Activated CD4-positive, alpha-beta T cell treated with anti-CD3 and anti-CD28 coated beads for 36 hours (primary cell): Measurements from ENCODE around the gene SERPINA1. TPM values are rescaled to one million over a fixed set of nuclear protein-coding genes. Genes with fewer than 3 reads are reported as not detected.

Source experiments
- ATAC-seq: fragments of 200-7000 bp; cut with Tn5 transposase; one replicate; pipeline ENCODE4 v1.10.0; 2021; ENCODE audit warnings: mild to moderate bottlenecking, moderate library complexity
- CTCF ChIA-PET: fragments of 350-600 bp; sonication (Branson Sonifier 250); formaldehyde crosslinking; loops from one replicate; lab custom pipeline; 2021; ENCODE audit warnings: antibody characterized with exemption; lab: Charles Lee
- POLR2A ChIA-PET: fragments of 350-600 bp; sonication (Branson Sonifier 250); formaldehyde crosslinking; loops from one replicate; lab custom pipeline; 2021; ENCODE audit warnings: antibody characterized with exemption, inconsistent platforms; lab: Charles Lee
- DNase-seq: peaks from one replicate; pipeline ENCODE4 v3.0.0-alpha.2; 2020
- H3K27ac Mint-ChIP-seq: one replicate; pipeline ENCODE4 v1.8.0; 2021; ENCODE audit warnings: mixed read lengths
- H3K27me3 Mint-ChIP-seq: one replicate; pipeline ENCODE4 v1.8.0; 2021; ENCODE audit warnings: mixed read lengths
- H3K36me3 Mint-ChIP-seq: one replicate; pipeline ENCODE4 v1.8.0; 2021; ENCODE audit warnings: low read depth, mixed read lengths
- H3K4me1 Mint-ChIP-seq: one replicate; pipeline ENCODE4 v1.8.0; 2021; ENCODE audit warnings: mixed read lengths
- H3K4me3 Mint-ChIP-seq: one replicate; pipeline ENCODE4 v1.8.0; 2021; ENCODE audit warnings: mild to moderate bottlenecking, moderate library complexity, mixed read lengths
- H3K9me3 Mint-ChIP-seq: one replicate; pipeline ENCODE4 v1.8.0; 2021; ENCODE audit warnings: low read depth, mixed read lengths
- intact Hi-C, 2 experiments: fragments of 100-400 bp; cut with DNase I in 1 of 2; cut with micrococcal nuclease in 1 of 2; formaldehyde crosslinking; loops; one replicate each; pipeline versions ENCODE4 v1.14.2 to v1.15.1; 2022 to 2024; cut with DNase I, micrococcal nuclease
- total RNA-seq, 2 experiments: library from RNA; stranded (reverse); gene quantifications; one replicate each; pipeline ENCODE4 v1.2.3, GENCODE V29; 2021

SERPINA1 gene
- total RNA-seq, 2 experiments from 2014 or later, result 102 to 140 TPM

DNA sequence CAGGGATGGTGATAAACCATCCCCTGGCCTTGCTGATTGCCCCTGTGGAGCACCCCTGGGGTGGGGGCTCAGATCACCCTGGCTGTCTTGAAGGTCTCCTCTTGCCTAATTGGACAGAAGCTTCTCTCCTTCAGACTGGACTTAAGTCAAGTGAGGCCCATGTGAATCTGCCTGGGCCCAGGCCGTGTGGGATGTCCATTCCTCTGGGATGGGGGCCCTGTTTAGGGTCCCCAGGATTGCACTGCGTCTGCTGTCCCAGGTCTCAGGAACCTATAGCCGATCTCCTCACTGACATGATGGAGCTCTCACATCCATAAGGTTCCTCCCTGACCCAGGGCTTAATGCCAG is 20.2 kb downstream of the SERPINA1 start:
- H3K27ac Mint-ChIP-seq, result no peak overlapping the region
- H3K36me3 Mint-ChIP-seq, result no peaks in the 10 kb centered on the region
- no peak for ATAC-seq
- ChIA-PET CTCF (interaction anchor here (0.6 to 1.0 kb wide), 2 partner anchors 17 to 55 kb away, joined by 3 read pairs; no protein-coding TSS in a partner anchor), POLR2A (no interaction called here)
- H3K9me3 Mint-ChIP-seq, result no peaks in the 10 kb centered on the region
- intact Hi-C loops, result no loop called here
- DNase-seq, result no peak
- H3K4me3 Mint-ChIP-seq, result no peak overlapping the region
- H3K4me1 Mint-ChIP-seq, result no peaks in the 10 kb centered on the region
- H3K27me3 Mint-ChIP-seq, result peaks cover 2% of the 10 kb centered on the region

DNA sequence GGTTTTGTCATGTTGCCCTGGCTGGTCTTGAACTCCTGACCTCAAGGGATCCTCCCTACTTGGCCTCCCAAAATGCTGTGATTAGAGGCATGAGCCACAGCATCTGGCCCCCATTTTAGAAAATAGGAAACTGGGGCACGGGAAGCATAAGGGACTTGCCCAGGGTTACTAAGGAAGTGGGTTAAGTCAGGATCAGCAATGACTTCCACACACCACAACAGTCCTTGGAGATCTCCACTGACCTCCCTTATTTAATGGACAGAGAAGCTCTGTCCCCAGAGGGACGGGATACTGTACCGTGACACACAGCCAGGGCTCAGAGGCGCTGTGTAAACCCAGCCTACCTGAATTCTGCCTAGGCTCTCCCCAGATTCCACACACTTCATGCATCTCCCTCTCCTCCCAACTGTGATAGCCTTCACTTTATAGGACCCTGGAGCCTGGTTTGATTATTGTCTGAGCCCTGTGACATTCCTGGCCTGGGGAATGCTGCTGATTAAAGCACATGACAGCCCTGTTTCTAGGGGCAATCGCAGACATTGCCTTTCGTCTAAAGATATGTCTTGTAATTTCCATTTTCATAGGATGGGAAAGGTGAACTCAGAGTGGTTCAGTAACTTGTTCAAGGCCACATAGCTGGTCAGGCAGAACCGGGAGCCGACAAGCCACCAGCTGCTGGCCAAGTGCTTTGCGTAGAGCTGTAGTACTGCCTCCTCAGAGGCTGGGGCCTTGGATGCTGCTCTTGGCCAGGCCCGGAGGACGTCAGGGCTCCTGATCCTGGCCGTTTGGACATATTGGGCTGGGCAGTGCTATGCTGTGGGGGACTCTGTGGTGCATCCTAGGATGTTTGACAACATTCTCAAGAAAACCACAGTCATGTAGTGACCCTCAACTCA is 20.8 kb downstream of the SERPINA1 start:
- Mint-ChIP-seq H3K27ac (peak overlapping the region; percentile 49), H3K9me3 (no peaks in the 10 kb centered on the region), H3K36me3 (no peaks in the 10 kb centered on the region), H3K4me1 (no peaks in the 10 kb centered on the region), H3K4me3 (no peak overlapping the region), H3K27me3 (peaks cover 5% of the 10 kb centered on the region)
- ChIA-PET POLR2A (no interaction called here), CTCF (interaction anchor here (0.6 to 1.2 kb wide), 2 partner anchors 56 to 231 kb away, joined by 3 read pairs; no protein-coding TSS in a partner anchor)
- DNase-seq (no peak), ATAC-seq (no peak)
- intact Hi-C loops, result no loop called here

DNA sequence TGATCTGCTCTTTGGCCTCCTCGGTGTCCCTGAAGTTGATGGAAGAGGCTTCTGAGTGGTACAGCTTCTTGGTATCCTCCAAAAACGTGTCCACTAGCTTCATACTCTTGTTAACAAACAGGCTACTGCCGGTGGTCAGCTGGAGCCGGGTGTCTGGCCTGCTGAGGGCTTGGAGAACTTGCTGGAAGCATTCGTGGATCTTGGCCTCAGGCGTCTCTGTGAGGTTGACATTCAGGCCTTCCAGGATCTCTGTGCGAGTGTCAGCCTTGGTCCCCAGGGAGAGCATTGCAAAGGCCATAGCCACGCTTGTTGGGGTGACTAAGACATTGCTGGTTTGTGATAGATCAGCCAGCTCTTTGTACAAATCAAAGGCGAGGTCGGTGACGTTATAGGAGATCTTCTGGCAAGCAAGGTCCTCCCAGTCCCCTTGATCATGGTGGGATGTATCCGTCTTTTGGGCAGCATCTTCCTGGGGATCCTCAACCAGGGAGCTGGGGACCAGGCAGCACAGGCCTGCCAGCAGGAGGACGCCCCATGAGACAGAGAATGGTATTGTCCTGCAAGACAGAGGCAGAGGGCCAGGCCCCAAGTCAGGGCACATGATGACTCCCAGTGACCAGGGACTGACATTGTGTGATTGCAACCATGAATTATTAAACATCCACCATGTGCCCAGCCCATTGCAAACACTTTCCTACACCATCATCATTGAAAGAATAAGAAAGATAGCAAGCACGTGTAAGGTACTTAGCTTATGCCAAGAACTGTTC is 22.1 kb downstream of the SERPINA1 start, which contains the start of gene SERPINA2:
SERPINA2 (minus strand) TSS at position 553 of the 770 bp plus-strand sequence.
- no peak within 1 kb of the TSS for H3K4me3 Mint-ChIP-seq
- ChIA-PET CTCF (interaction anchor here (1.2 kb wide), 1 partner anchor 230 kb away, joined by 3 read pairs; no protein-coding TSS in a partner anchor), POLR2A (no interaction called here)
- H3K4me1 Mint-ChIP-seq, result no peaks in the 10 kb centered on the region
- H3K9me3 Mint-ChIP-seq, result no peaks in the 10 kb centered on the region
- no peak for ATAC-seq
- no peak within 1 kb of the TSS for H3K27ac Mint-ChIP-seq
- intact Hi-C loops, result no loop called here
- no peak for DNase-seq
- peaks cover 5% of the 10 kb centered on the region for H3K27me3 Mint-ChIP-seq
- no peaks in the 10 kb centered on the region for H3K36me3 Mint-ChIP-seq

DNA sequence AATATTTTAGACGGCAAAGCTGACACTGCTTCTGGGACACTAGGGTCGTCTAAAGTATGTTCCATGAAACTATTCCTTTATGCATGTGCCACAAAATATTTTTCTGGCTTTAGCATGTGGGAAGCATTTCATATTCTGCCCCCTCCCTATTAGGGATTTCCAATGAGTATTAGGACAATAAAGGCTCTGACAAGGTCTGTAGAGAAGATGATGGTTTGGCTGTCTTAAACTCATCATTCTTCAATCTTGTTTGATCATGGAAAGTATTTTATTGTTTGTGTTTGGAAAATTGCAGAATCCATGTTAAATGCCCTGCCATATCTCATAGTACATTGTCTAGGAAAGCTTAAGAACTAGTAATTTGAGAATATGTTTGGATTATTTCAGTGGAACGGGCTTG is 22.8 kb downstream of the SERPINA1 start:
- Mint-ChIP-seq H3K27me3 (peaks cover 5% of the 10 kb centered on the region), H3K9me3 (no peaks in the 10 kb centered on the region), H3K27ac (no peak overlapping the region), H3K4me3 (no peak overlapping the region), H3K36me3 (no peaks in the 10 kb centered on the region), H3K4me1 (no peaks in the 10 kb centered on the region)
- DNase-seq (no peak), ATAC-seq (no peak)
- intact Hi-C loops, result no loop called here
- ChIA-PET CTCF (no interaction called here), POLR2A (no interaction called here)

DNA sequence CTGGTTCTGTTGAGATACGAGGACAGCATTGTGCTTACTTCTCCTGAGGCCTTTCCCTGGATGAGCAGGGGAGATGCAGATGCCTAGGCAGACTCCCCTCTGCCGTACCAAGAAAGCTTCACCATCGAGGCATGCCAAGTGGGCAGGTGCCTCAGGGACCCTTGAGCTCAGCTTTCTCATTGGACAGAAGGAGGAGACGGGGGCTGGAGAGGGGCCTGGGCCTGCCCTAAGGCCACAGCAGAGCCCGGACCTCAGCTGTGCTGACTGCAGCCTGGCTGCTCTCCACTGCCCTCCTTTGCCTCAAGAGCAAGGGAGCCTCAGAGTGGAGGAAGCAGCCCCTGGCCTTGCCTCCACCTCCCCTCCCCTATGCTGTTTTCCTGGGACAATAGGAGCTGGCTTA is 23.4 kb downstream of the SERPINA1 start:
- no peak for ATAC-seq
- CTCF ChIA-PET, result no interaction called here
- intact Hi-C loops, result loop anchor here in 1 of 2 experiments (1.0 kb wide), 1 partner anchor 15 kb away; no protein-coding TSS in a partner anchor
- POLR2A ChIA-PET, result no interaction called here
- H3K9me3 Mint-ChIP-seq, result no peaks in the 10 kb centered on the region
- H3K36me3 Mint-ChIP-seq, result no peaks in the 10 kb centered on the region
- H3K27ac Mint-ChIP-seq, result no peak overlapping the region
- H3K4me1 Mint-ChIP-seq, result no peaks in the 10 kb centered on the region
- no peak for DNase-seq
- peaks cover 5% of the 10 kb centered on the region for H3K27me3 Mint-ChIP-seq
- no peak overlapping the region for H3K4me3 Mint-ChIP-seq

DNA sequence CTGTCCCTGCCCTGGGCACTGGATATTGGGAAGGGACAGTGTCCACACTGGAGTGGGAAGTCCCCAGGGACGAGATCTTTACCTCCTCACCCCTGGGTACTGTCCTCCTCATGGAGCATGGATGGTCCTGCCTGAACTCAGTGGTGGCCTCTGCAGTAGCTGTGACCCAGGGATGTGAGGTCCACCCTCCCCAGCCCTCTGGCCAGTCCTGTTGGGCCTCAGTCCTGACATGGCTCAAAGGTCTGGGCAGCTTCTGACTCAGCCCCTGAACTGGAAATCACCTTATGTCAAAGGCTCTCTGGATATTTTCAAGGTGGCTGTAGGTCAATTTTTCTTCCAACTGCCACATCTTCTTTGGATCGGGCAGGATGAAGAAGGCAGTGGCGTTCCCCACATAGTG is 24.4 kb downstream of the SERPINA1 start:
- H3K4me1 Mint-ChIP-seq, result no peaks in the 10 kb centered on the region
- no peaks in the 10 kb centered on the region for H3K36me3 Mint-ChIP-seq
- peaks cover 5% of the 10 kb centered on the region for H3K27me3 Mint-ChIP-seq
- ATAC-seq, result no peak
- DNase-seq, result no peak
- ChIA-PET POLR2A (no interaction called here), CTCF (no interaction called here)
- no peak overlapping the region for H3K4me3 Mint-ChIP-seq
- H3K27ac Mint-ChIP-seq, result no peak overlapping the region
- H3K9me3 Mint-ChIP-seq, result no peaks in the 10 kb centered on the region
- intact Hi-C loops, result loop anchor here in 1 of 2 experiments (1.0 kb wide), 1 partner anchor 16 kb away; no protein-coding TSS in a partner anchor

DNA sequence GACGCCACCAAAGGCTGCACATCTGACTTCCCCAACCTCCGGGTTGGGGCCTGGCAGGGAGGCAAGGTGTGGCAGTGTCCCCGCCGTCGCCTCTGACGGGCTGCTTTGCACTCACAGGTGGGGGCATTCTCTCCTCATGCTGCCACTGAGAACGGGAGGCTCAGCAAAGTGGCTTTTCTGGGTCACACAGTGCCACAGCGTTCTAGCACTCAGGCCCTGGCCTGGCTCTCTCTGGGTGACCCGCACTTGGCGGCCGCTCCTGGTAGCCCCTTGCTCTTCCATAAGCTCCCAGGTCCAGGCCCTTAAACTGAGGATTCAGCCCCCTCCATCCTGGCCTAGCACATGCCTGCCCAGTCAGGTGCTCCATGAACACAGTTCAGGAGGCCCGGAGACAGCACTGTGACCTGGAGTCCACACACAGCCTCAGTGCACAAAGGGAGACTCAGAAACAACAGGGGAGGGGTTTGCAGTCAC is 25.2 kb downstream of the SERPINA1 start:
- DNase-seq (no peak), ATAC-seq (no peak)
- intact Hi-C loops, result no loop called here
- Mint-ChIP-seq H3K36me3 (no peaks in the 10 kb centered on the region), H3K27ac (no peak overlapping the region), H3K4me3 (no peak overlapping the region), H3K4me1 (peaks cover under 1% of the 10 kb centered on the region), H3K9me3 (no peaks in the 10 kb centered on the region), H3K27me3 (peaks cover 5% of the 10 kb centered on the region)
- ChIA-PET CTCF (no interaction called here), POLR2A (no interaction called here)

DNA sequence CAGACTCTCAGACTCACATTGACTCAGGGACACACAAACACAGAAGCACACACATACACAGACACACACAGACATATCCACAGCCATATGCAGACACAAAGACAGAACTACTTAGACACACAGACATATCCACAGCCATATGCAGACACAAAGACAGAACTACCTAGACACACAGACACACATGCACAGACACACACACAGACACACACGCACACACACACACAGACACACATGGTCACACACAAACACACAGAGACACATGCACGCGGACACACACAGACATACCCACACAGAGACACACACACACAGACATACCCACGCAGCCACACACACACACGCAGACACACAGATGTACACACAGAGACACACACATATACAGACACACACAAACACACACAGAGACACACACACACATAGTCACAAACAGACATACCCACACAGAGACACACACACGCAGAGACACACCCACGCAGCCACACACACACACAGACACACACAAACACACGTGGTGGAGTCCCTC is 25.7 kb downstream of the SERPINA1 start:
- Mint-ChIP-seq H3K27ac (peak overlapping the region; percentile 3), H3K9me3 (no peaks in the 10 kb centered on the region), H3K4me3 (no peak overlapping the region), H3K36me3 (no peaks in the 10 kb centered on the region), H3K27me3 (peaks cover 7% of the 10 kb centered on the region), H3K4me1 (peaks cover 5% of the 10 kb centered on the region)
- intact Hi-C loops, result no loop called here
- DNase-seq (no peak), ATAC-seq (no peak)
- ChIA-PET CTCF (no interaction called here), POLR2A (no interaction called here)

DNA sequence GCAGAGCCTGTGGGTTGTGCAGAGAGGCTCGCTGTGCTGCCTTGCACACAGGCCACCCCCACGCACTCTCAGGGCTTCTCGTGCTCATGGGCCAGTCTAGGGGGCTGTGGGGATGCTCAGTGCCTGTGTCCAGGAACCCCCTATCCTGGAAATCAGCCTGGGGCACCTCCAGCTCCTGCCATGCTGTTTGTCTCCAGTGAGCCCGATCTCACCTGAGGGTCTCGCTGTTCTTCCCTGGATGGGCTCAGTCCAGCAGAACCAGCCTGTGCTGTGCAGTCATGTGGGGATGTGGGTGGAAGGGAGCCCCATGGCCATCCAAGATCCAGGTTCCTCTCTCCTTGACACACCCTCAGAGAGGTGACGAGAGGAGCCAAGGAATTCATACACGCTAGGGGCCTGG is 26.7 kb downstream of the SERPINA1 start:
- no peaks in the 10 kb centered on the region for H3K36me3 Mint-ChIP-seq
- no peak for DNase-seq
- ATAC-seq, result no peak
- H3K4me1 Mint-ChIP-seq, result peaks cover 7% of the 10 kb centered on the region
- peaks cover under 1% of the 10 kb centered on the region for H3K9me3 Mint-ChIP-seq
- CTCF ChIA-PET, result interaction anchor here (0.6 to 1.1 kb wide), 2 partner anchors 13 to 327 kb away, joined by 3 to 4 read pairs; no protein-coding TSS in a partner anchor
- H3K4me3 Mint-ChIP-seq, result no peak overlapping the region
- no peak overlapping the region for H3K27ac Mint-ChIP-seq
- intact Hi-C loops, result no loop called here
- POLR2A ChIA-PET, result no interaction called here
- H3K27me3 Mint-ChIP-seq, result peaks cover 7% of the 10 kb centered on the region

DNA sequence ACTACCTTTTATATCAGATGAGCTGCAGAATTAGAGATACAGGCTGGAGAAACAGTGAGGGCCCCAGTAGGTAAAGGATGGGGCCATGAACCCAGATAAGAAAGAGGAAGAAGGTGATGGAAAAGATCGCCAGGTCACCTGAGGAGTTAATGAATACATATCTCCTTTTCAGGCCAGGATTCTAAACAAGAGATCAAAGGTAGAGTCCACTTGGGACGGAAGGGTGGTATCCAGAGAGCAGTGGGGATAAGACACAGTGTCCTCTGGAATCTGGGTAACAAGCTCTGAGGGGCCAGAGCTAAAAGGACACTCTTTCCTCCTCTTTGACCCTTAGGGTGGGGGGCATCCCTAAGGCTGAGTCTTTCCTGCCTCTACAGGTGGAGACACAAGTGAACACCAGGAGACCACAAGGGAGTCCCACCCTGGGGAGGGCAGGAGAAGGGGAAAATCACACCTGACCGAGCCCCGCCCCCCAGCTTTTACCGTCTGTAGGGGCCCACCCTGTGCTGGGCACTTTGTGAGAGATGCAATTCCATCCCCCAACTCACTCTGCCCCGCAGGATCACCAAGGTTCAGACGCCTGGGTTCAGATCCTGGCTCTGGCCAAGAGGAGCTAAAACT is 27.3 kb downstream of the SERPINA1 start:
- no peak for DNase-seq
- Mint-ChIP-seq H3K27me3 (peaks cover 11% of the 10 kb centered on the region), H3K36me3 (no peaks in the 10 kb centered on the region), H3K4me3 (no peak overlapping the region), H3K27ac (no peak overlapping the region), H3K4me1 (peaks cover 13% of the 10 kb centered on the region), H3K9me3 (peaks cover 5% of the 10 kb centered on the region)
- CTCF ChIA-PET, result interaction anchor here (1.1 to 1.5 kb wide), 2 partner anchors 12 kb away, joined by 3 to 4 read pairs; no protein-coding TSS in a partner anchor
- no peak for ATAC-seq
- POLR2A ChIA-PET, result no interaction called here
- intact Hi-C loops, result no loop called here

DNA sequence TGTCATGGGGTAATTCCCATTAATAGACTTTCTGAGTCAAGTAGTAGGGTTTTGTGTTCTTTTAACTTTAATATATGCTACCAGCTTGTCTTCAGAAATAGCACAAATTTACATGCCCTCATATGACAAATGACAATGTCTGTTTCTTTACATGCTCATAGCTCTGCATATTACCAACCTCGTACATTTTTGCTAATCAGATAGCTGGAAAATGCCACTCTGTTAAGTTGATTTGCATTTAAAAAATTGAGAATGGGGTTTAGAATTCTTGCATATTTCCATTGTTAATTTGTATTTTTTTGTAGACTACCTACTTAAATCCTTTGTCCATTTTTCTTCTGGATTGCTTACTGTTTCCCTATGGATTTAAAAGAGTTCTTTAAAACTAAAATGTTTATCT is 31.2 kb downstream of the SERPINA1 start:
- intact Hi-C loops, result loop anchor here (5.0 kb wide), 2 partner anchors 55 to 130 kb away; no protein-coding TSS in a partner anchor
- H3K9me3 Mint-ChIP-seq, result peaks cover 15% of the 10 kb centered on the region

More for the DNA sequence above, 31.2 kb downstream of the SERPINA1 start:
- Mint-ChIP-seq H3K4me1 (peaks cover 41% of the 10 kb centered on the region), H3K4me3 (no peak overlapping the region), H3K27me3 (peaks cover 6% of the 10 kb centered on the region), H3K36me3 (peaks cover 10% of the 10 kb centered on the region), H3K27ac (no peak overlapping the region)
- ATAC-seq (no peak), DNase-seq (no peak)
- POLR2A ChIA-PET, result interaction anchor here (0.6 to 1.2 kb wide), 5 partner anchors 11 to 131 kb away, joined by 3 to 6 read pairs (median 4); no protein-coding TSS in a partner anchor
- CTCF ChIA-PET, result interaction anchor here (0.6 to 1.3 kb wide), 4 partner anchors 14 to 334 kb away, joined by 3 to 4 read pairs (median 3); no protein-coding TSS in a partner anchor
